Activated CD4-positive, alpha-beta T cell treated with anti-CD3 and anti-CD28 coated beads for 1 hour (primary cell): Measurements from ENCODE around the gene FARSA.
"Not testable (repeated sequence)": the region's sequence is repeated elsewhere in the genome, so short reads cannot be mapped to it uniquely, and the experiment has no call there.

ENCODE experiments used
- DNase-seq: peaks from one replicate; pipeline ENCODE4 v3.0.0-alpha.2; 2020

The FARSA gene

GRCh38 chr19:12953799-12954611 lies 20.5 kb upstream of the FARSA start:
- no peak for DNase-seq

GRCh38 chr19:12953138-12953798 lies 19.8 kb upstream of the FARSA start:
- DNase-seq = no peak

GRCh38 chr19:12952488-12953137 lies 19.1 kb upstream of the FARSA start:
- DNase-seq = no peak

GRCh38 chr19:12952050-12952449 lies 18.5 kb upstream of the FARSA start:
- DNase-seq = not testable (repeated sequence)

- DNase-seq = no peak
These were observed 16.1 kb upstream of the FARSA start for GRCh38 chr19:12949363-12950283.

GRCh38 chr19:12948612-12949362 lies 15.3 kb upstream of the FARSA start:
- no peak for DNase-seq

GRCh38 chr19:12947702-12948611 lies 14.4 kb upstream of the FARSA start:
- no peak for DNase-seq

GRCh38 chr19:12946731-12947496 lies 13.4 kb upstream of the FARSA start:
- no peak for DNase-seq

- peak; percentile 34 for DNase-seq
These were observed 12.7 kb upstream of the FARSA start for GRCh38 chr19:12946092-12946721.

- peak; percentile 97 for DNase-seq
These were observed 12.1 kb upstream of the FARSA start, which contains the start of gene RAD23A for GRCh38 chr19:12945479-12946091. Gene RAD23A, plus strand, starts transcription at chr19:12945862. Its CDS starts 87 bp downstream, at chr19:12945949.

- DNase-seq = no peak
These were observed 10.7 kb upstream of the FARSA start for GRCh38 chr19:12944104-12944674.

- DNase-seq = no peak
These were observed 10.0 kb upstream of the FARSA start for GRCh38 chr19:12943437-12944044.

- no peak for DNase-seq
These were observed 7.4 kb upstream of the FARSA start for GRCh38 chr19:12940897-12941296.

- DNase-seq = no peak
These were observed 6.5 kb upstream of the FARSA start for GRCh38 chr19:12939975-12940423.

GRCh38 chr19:12938779-12939601 lies 5.5 kb upstream of the FARSA start:
- no peak for DNase-seq

- peak; percentile 99 for DNase-seq
These were observed 4.6 kb upstream of the FARSA start, which contains the start of gene CALR for GRCh38 chr19:12937927-12938778. Gene CALR, plus strand, starts transcription at chr19:12938609. Its CDS starts 71 bp downstream, at chr19:12938680.
